Lung (tissue), 12 donors: ENCODE measurements around the gene ADH7. TPM values are rescaled to one million over a fixed set of nuclear protein-coding genes. Genes with fewer than 3 reads are reported as not detected.

Experiments used
- ATAC-seq: fragments of 200-7000 bp; cut with Tn5 transposase; one replicate; pipeline ENCODE4 v1.9.1; 2020; ENCODE audit warnings: moderate number of reproducible peaks; ENCODE audit not compliant: insufficient read depth, low FRiP score
- DNase-seq, 3 donors: peaks; one replicate each; pipeline ENCODE4 v3.0.0-alpha.2; 2013 to 2017
- H3K27ac ChIP-seq, 2 donors: one replicate each; pipeline ENCODE4 v1.5.1; 2013; ENCODE audit warnings: mild to moderate bottlenecking in 2 of 2, moderate library complexity in 2 of 2, control low read depth in 1 of 2, inconsistent platforms in 1 of 2, low read depth in 1 of 2, low read length in 1 of 2
- H3K27me3 ChIP-seq, 3 donors: one replicate each; pipeline ENCODE4 v1.5.1; 2013; ENCODE audit warnings: low read length in 2 of 3; ENCODE audit not compliant: control insufficient read depth in 3 of 3, insufficient read depth in 3 of 3
- H3K36me3 ChIP-seq, 4 donors: one replicate each; pipeline ENCODE4 v1.5.1; 2013; ENCODE audit warnings: low read length in 4 of 4, mild to moderate bottlenecking in 1 of 4, moderate library complexity in 1 of 4; ENCODE audit not compliant: control insufficient read depth in 4 of 4, insufficient read depth in 4 of 4
- H3K4me1 ChIP-seq, 5 donors: one replicate each; pipeline ENCODE4 v1.5.1; 2013; ENCODE audit warnings: low read length in 5 of 5, mild to moderate bottlenecking in 2 of 5, moderate library complexity in 1 of 5; ENCODE audit not compliant: control insufficient read depth in 5 of 5, insufficient read depth in 5 of 5
- H3K4me3 ChIP-seq: one replicate; pipeline ENCODE4 v1.5.1; 2013; ENCODE audit warnings: mild to moderate bottlenecking, control low read depth, moderate library complexity
- H3K9ac ChIP-seq, 2 donors: one replicate each; pipeline ENCODE4 v1.5.1; 2013; ENCODE audit warnings: low read length in 2 of 2, control low read depth in 1 of 2; ENCODE audit not compliant: insufficient read depth in 1 of 2
- H3K9me3 ChIP-seq, 4 donors: one replicate each; pipeline ENCODE4 v1.5.1; 2013; ENCODE audit warnings: low read length in 3 of 4, mild to moderate bottlenecking in 1 of 4, moderate library complexity in 1 of 4; ENCODE audit not compliant: control insufficient read depth in 4 of 4, insufficient read depth in 3 of 4
- WGBS, 2 donors: extraction: QIAGEN DNeasy Blood & Tissue Kit; methylation state at CpG; one replicate each; pipeline ENCODE4 v1.1.7; 2013; 5-methylcytosine and 5-hydroxymethylcytosine counted together
- polyA plus RNA-seq, 2 donors: library from polyadenylated mRNA; stranded (reverse); fragments of 200-250 nt; gene quantifications; one replicate each; pipeline ENCODE4 v1.2.1, GENCODE V29; 2013
- total RNA-seq, 2 donors: library from RNA; depleted of rRNA in 1 of 2; stranded (reverse); fragments of >200 nt in 1 of 2; gene quantifications; one replicate each; pipeline ENCODE4 v1.2.1, GENCODE V29; 2014 to 2021
- TF ChIP-seq, protein P1 (sequence below): IDR thresholded peaks from 2 replicates; pipeline ENCODE4 v1.5.1; 2012; ENCODE audit warnings: mild to moderate bottlenecking; ENCODE audit errors: control extremely low read depth, extremely low read depth
- donor health status: control.
- donor health status: control.
- donor health status: Bipolar disorder and iron deficiency.
- donor health status: healthy.
- donor health status: DM: yes; HTN: yes; CAD: no.

Gene ADH7
- total and polyA plus RNA-seq, 4 donors, result 0.71 to 5.4 (median 2.9) TPM

DNA sequence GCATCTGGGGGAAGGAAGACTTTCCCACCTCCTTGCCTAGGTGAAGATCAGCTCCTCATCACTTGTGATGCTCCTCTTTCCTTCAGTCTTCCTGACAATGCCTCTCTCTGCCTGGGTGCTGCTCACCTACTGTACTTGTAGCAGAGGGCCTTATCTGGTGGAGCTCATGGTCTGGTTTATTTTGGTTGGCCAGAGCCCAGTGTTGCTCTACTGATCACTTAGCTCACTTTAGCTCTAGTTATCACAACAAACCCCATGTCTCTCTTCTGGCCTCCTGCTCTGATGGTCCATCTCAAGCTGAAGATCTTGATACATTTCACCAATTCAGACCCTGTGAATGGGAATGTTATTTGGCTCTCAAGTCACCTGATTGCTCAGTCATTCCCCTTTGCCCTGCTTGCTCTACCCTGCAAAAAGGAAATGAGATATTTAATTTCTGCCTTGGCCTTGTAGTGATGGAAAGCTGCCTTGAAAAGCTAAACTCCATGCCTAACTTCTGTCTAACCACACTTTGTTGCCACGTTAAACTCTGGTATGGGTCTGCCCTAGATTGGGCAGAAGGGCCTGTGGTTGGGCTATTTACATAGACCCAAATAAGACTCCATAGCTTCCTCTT lies 52.3 kb downstream of the ADH7 start:
- Histone ChIP-seq H3K27ac (peak overlapping the region in 1 of 2 donors; percentile 85), H3K4me1 (peaks cover 0 to 39% (median 0%) of the 10 kb centered on the region in 5 donors), H3K9ac (no peak overlapping the region), H3K27me3 (no peaks in the 10 kb centered on the region), H3K36me3 (no peaks in the 10 kb centered on the region), H3K4me3 (no peak overlapping the region), H3K9me3 (peaks cover 0 to 4% (median 0%) of the 10 kb centered on the region in 4 donors)
- ATAC-seq, result no peak
- TF ChIP-seq, protein P1, sequence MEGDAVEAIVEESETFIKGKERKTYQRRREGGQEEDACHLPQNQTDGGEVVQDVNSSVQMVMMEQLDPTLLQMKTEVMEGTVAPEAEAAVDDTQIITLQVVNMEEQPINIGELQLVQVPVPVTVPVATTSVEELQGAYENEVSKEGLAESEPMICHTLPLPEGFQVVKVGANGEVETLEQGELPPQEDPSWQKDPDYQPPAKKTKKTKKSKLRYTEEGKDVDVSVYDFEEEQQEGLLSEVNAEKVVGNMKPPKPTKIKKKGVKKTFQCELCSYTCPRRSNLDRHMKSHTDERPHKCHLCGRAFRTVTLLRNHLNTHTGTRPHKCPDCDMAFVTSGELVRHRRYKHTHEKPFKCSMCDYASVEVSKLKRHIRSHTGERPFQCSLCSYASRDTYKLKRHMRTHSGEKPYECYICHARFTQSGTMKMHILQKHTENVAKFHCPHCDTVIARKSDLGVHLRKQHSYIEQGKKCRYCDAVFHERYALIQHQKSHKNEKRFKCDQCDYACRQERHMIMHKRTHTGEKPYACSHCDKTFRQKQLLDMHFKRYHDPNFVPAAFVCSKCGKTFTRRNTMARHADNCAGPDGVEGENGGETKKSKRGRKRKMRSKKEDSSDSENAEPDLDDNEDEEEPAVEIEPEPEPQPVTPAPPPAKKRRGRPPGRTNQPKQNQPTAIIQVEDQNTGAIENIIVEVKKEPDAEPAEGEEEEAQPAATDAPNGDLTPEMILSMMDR, result no peak
- 27 to 44% methylated on average over 1 of the region's 1 CpG for WGBS, 2 donors
- DNase-seq, result no peak

DNA sequence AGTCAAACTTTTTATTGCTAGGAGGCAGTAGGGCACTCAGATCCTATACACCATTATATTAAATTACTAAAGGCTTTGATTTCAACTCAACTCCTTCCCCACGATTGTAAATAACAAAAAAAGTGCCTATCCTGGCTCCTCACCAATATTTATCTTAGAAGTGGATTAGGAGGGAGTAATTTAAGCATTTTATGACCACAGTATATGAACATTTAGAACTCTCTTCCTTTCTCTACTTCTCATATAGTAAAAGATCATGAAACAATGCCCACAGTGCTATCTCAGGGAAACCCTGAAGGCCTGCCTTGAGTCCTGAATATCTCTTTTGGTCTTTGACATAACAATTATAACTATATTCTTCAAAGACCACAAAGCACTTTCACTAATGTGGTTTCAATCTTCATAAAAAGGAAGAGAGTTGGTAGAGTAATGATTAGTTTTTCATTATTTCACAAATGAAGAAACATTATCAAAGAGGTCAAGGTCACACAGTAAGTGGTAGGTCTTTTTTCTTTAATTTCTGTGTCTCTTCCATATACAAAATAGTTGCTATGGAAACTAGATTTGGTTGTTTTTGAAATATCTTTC lies 53.5 kb downstream of the ADH7 start:
- Histone ChIP-seq H3K36me3 (no peaks in the 10 kb centered on the region), H3K9ac (no peak overlapping the region), H3K27ac (no peak overlapping the region), H3K4me3 (no peak overlapping the region), H3K9me3 (peaks cover 0 to 4% (median 0%) of the 10 kb centered on the region in 4 donors), H3K4me1 (peaks cover 0 to 39% (median 0%) of the 10 kb centered on the region in 5 donors), H3K27me3 (no peaks in the 10 kb centered on the region)
- WGBS, 2 donors, result 31 to 54% methylated on average over 1 of the region's 1 CpG
- ATAC-seq, result no peak
- TF ChIP-seq, protein P1, result no peak
- DNase-seq, result peak in 1 of 3 donors; percentile 26

DNA sequence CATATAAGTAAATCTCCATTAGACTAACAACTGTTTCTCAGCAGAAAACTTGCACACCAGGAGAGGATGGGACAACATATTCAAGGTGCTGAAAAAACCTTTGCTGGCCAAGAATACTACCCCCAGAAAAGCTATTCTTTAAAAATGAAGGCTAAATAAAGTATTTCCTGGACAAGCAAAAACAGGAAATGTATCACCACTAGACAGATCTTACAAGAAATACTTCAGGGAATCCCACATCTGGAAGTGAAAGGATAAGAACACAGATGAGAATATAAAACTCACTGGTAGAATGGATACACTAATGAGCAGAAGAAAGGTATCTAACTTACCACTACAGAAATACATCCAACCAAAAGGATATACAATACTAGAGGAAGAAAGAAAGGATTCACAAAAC lies 55.6 kb downstream of the ADH7 start:
- no peak overlapping the region for H3K4me3 ChIP-seq
- H3K4me1 ChIP-seq, result peaks cover 0 to 31% (median 0%) of the 10 kb centered on the region in 5 donors
- TF ChIP-seq, protein P1, result no peak
- peaks cover 0 to 5% (median 2%) of the 10 kb centered on the region in 4 donors for H3K9me3 ChIP-seq
- no peak overlapping the region for H3K27ac ChIP-seq
- ATAC-seq (no peak), DNase-seq (no peak)
- H3K27me3 ChIP-seq, result no peaks in the 10 kb centered on the region
- no peak overlapping the region for H3K9ac ChIP-seq
- H3K36me3 ChIP-seq, result no peaks in the 10 kb centered on the region
